GM23248 (cell line): ENCODE data around the gene EYA4.

Source experiments
- EZH2 ChIP-seq: fragments of 200-600 bp; sonication (generic); IDR thresholded peaks from 2 replicates; pipeline ENCODE4 v1.6.1; 2018; ENCODE audit warnings: antibody characterized with exemption, mild to moderate bottlenecking; ENCODE audit not compliant: insufficient read depth, poor library complexity, severe bottlenecking
- EZH2phosphoT487 ChIP-seq: fragments of 200-600 bp; sonication (generic); IDR thresholded peaks from 2 replicates; pipeline ENCODE4 v1.6.1; 2018; ENCODE audit warnings: antibody characterized with exemption, moderate library complexity, mild to moderate bottlenecking, low read depth; ENCODE audit not compliant: insufficient read depth

DNA sequence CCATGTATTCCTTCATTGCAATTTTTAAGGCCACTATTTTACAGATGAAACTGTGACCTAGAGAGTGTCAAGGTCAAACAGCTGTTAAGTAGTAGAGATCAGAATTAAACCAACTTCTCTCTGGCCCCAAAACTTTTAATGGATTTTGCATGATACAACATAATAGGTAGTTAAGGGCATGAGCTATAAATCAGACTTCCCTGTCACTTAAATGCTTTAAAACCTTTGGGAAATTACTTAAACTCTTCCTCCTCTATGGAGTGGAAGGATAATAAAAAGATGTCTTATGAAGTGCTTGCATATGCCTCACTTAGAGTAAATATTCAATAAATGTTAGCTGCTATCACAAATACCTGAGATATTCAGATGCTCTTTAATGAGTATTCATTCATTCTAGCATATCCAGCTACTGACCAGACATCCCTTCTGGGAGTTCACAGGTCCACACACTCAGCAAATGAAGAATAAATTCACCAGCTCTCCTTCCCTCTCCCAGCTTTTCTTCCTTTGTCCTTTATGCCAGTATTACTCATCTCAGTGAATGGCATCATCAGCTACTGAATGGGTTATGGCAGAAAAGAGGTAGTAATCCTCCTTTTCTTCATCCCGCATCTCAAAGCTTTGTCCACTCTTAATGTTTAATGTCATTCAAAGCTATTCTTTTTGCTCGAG lies 36.2 kb downstream of the EYA4 start:
- TF ChIP-seq EZH2 (no peak), EZH2phosphoT487 (no peak)
